K562 (cell line): ENCODE data around the gene CADPS2. TPM values are rescaled to one million over a fixed set of nuclear protein-coding genes. Genes with fewer than 3 reads are reported as not detected.

Experiments
- ATAC-seq: fragments of 200-7000 bp; cut with Tn5 transposase; 3 replicates; pipeline ENCODE4 v1.9.1; 2020; ENCODE audit warnings: moderate library complexity
- BruUV-seq: library from RNA; stranded (reverse); fragments of 400-500 nt; replicated peaks from 2 replicates; lab custom pipeline; 2021; lab: Mats Ljungman, UMichigan
- CTCF ChIA-PET: fragments of 300-600 bp; formaldehyde crosslinking; extraction: SDS; loops from one replicate; lab custom pipeline; 2021; ENCODE audit warnings: low intra/inter-chr PET ratio; lab: Yijun Ruan, JAX
- POLR2A ChIA-PET: fragments of 300-600, 350-650 bp; sonication (Branson Sonifier 250); formaldehyde crosslinking; extraction: SDS; loops from one replicate; lab custom pipeline; 2021; ENCODE audit warnings: antibody characterized with exemption, inconsistent platforms; lab: Yijun Ruan, JAX
- DNase-seq, 4 experiments: peaks; one replicate each; pipeline versions ENCODE4 v3.0.0 to v3.0.0-alpha.2; 2011 to 2018; ENCODE audit warnings: low spot score in 3 of 4, mixed read lengths in 3 of 4; ENCODE audit errors: extremely low read depth in 1 of 4
- FAIRE-seq: peaks from 2 replicates; lab custom pipeline; 2011; peaks lifted over from hg19 to GRCh38; lab: Jason Lieb, UNC
- H2AFZ ChIP-seq: 2 replicates; pipeline ENCODE4 v1.6.0; 2011; ENCODE audit warnings: low read depth, low read length, control low read depth, inconsistent platforms
- H3K27ac ChIP-seq: fragments of 200-600 bp; 3 replicates; pipeline ENCODE4 v1.8.0; 2011; ENCODE audit warnings: low read depth, mild to moderate bottlenecking, control low read depth, inconsistent platforms, low read length, moderate library complexity, mixed read lengths; ENCODE audit errors: extremely low read depth
- H3K27me3 ChIP-seq, 2 experiments: fragments of 300-600 bp in 1 of 2; 2 replicates in 1 of 2; 3 replicates in 1 of 2; pipeline versions ENCODE4 v1.6.0 to v1.8.0; 2011; ENCODE audit warnings: inconsistent platforms in 2 of 2, low read length in 2 of 2, mild to moderate bottlenecking in 1 of 2, mixed read lengths in 1 of 2, moderate library complexity in 1 of 2; ENCODE audit not compliant: control insufficient read depth in 2 of 2, insufficient read depth in 2 of 2
- H3K36me3 ChIP-seq: fragments of 300-600 bp; 3 replicates; pipeline ENCODE4 v1.8.0; 2011; ENCODE audit warnings: mild to moderate bottlenecking, low read length, inconsistent platforms; ENCODE audit not compliant: control insufficient read depth, insufficient read depth
- H3K4me1 ChIP-seq, 2 experiments: fragments of 200-600 bp in 1 of 2; replicated peaks in 1 of 2; 2 replicates in 1 of 2; 3 replicates in 1 of 2; pipeline versions ENCODE4 v1.5.1 to v1.8.0; 2011; ENCODE audit warnings: inconsistent platforms in 2 of 2, low read length in 2 of 2, mild to moderate bottlenecking in 1 of 2, mixed read lengths in 1 of 2, moderate library complexity in 1 of 2; ENCODE audit not compliant: control insufficient read depth in 2 of 2, insufficient read depth in 2 of 2
- H3K4me2 ChIP-seq: 2 replicates; pipeline ENCODE4 v1.6.1; 2011; ENCODE audit warnings: low read length, control low read depth, inconsistent platforms, mixed read lengths; ENCODE audit not compliant: insufficient read depth
- H3K4me3 ChIP-seq: fragments of 200-600 bp; sonication (generic), shearing (Covaris generic); 2 replicates; pipeline ENCODE4 v1.5.1; 2016; ENCODE audit warnings: control low read depth, inconsistent platforms
- H3K79me2 ChIP-seq: fragments of 200-600 bp; 3 replicates; pipeline ENCODE4 v1.8.0; 2011; ENCODE audit warnings: low read length, inconsistent platforms; ENCODE audit not compliant: control insufficient read depth, insufficient read depth
- H3K9ac ChIP-seq, 2 experiments: 2 replicates each; pipeline versions ENCODE4 v1.6.0 to v1.6.1; 2011; ENCODE audit warnings: low read depth in 2 of 2, low read length in 2 of 2, control low read depth in 1 of 2, inconsistent platforms in 1 of 2, mild to moderate bottlenecking in 1 of 2, mixed read lengths in 1 of 2; ENCODE audit not compliant: insufficient read depth in 1 of 2
- H3K9me1 ChIP-seq: one replicate; pipeline ENCODE4 v1.6.0; 2011; ENCODE audit warnings: inconsistent platforms, mild to moderate bottlenecking, low read length, moderate library complexity; ENCODE audit not compliant: control insufficient read depth, insufficient read depth
- H3K9me3 ChIP-seq: replicated peaks from 2 replicates; pipeline ENCODE4 v1.5.1; 2011; ENCODE audit warnings: low read depth, low read length, inconsistent platforms; ENCODE audit not compliant: control insufficient read depth, insufficient read depth
- H4K20me1 ChIP-seq: replicated peaks from 2 replicates; pipeline ENCODE4 v1.6.1; 2011; ENCODE audit warnings: low read length, inconsistent platforms, mixed read lengths; ENCODE audit not compliant: control insufficient read depth, insufficient read depth
- BRF1 ChIP-seq: IDR thresholded peaks from 3 replicates; pipeline ENCODE4 v1.6.1; 2011; ENCODE audit warnings: borderline replicate concordance, mild to moderate bottlenecking; ENCODE audit not compliant: insufficient read length; ENCODE audit errors: extremely low read depth
- CBX1 ChIP-seq: sonication (generic); IDR thresholded peaks from 2 replicates; pipeline ENCODE4 v1.6.1; 2016; ENCODE audit warnings: antibody characterized with exemption, low read depth, mild to moderate bottlenecking
- CC2D1A ChIP-seq: fragments of 450-650 bp; IDR thresholded peaks from 2 replicates; pipeline ENCODE4 v1.6.1; 2017; ENCODE audit warnings: mild to moderate bottlenecking
- FOXJ2 ChIP-seq: fragments of 200-800 bp; sonication (Bioruptor generic); IDR thresholded peaks from 2 replicates; pipeline ENCODE4 v1.6.1; 2016; ENCODE audit warnings: missing genetic modification characterization, missing compliant biosample characterization
- ZNF133 ChIP-seq: fragments of 250-450 bp; sonication (Bioruptor Pico); IDR thresholded peaks from 2 replicates; pipeline ENCODE4 v1.4.0; 2020; ENCODE audit warnings: mild to moderate bottlenecking
- WGBS: fragments of 100-300 bp; shearing (Covaris generic); methylation state at CpG from one replicate; pipeline ENCODE4 v1.1.6; 2016; ENCODE audit warnings: low coverage, mixed read lengths; ENCODE audit not compliant: insufficient coverage; ENCODE audit errors: missing lambda C conversion rate; 5-methylcytosine and 5-hydroxymethylcytosine counted together
- in situ Hi-C: fragments of 300-500 bp; cut with MboI; formaldehyde crosslinking; loops from 4 replicates; pipeline ENCODE4 v1.15.0; 2018; ENCODE audit warnings: inconsistent platforms, mixed read lengths
- intact Hi-C: fragments of 100-400 bp; cut with micrococcal nuclease; formaldehyde crosslinking; loops from 2 replicates; pipeline ENCODE4 v1.14.2; 2022
- polyA plus RNA-seq, 8 experiments: library from polyadenylated mRNA; depleted of rRNA in 4 of 8; stranded (reverse) in 5 of 8; unstranded in 3 of 8; fragments of >200 nt; fragmentation: Nextera tagmentation in 2 of 8; fragmentation: Illumina TruSeq in 1 of 8; extraction: Ambion mirVana in 2 of 8; extraction: Trizol in 1 of 8; gene quantifications; 2 replicates each; pipeline versions ENCODE4 v1.2.1 to v1.2.3, GENCODE V29; 2011 to 2014; ENCODE audit warnings: inconsistent platforms in 1 of 8, missing spikeins in 1 of 8
- total RNA-seq, 7 experiments: library from RNA; depleted of rRNA in 6 of 7; stranded (reverse); fragments of >200 nt in 6 of 7; fragmentation: Illumina TruSeq in 2 of 7; extraction: Trizol in 2 of 7; gene quantifications; 2 replicates each; pipeline versions ENCODE4 v1.2.1 to v1.2.3, GENCODE V29; 2011 to 2021; ENCODE audit warnings: low replicate concordance in 1 of 7
- TF ChIP-seq, protein P1 (sequence below): sonication (generic); formaldehyde crosslinking; IDR thresholded peaks from 2 replicates; pipeline ENCODE4 v1.8.1; 2023; ENCODE audit warnings: mild to moderate bottlenecking, missing genetic modification reagents
- TF ChIP-seq, protein P2 (sequence below): fragments of 450-650 bp; formaldehyde crosslinking; IDR thresholded peaks from 2 replicates; pipeline ENCODE4 v1.4.0; 2020; ENCODE audit warnings: mild to moderate bottlenecking, moderate library complexity

The CADPS2 gene
- total and polyA plus RNA-seq, 9 of the 15 experiments (the other 6 are each of a cell fraction or from before 2014, with no cell fraction given): 0.03 to 0.14 (median 0.04) TPM; not detected in 1

DNA sequence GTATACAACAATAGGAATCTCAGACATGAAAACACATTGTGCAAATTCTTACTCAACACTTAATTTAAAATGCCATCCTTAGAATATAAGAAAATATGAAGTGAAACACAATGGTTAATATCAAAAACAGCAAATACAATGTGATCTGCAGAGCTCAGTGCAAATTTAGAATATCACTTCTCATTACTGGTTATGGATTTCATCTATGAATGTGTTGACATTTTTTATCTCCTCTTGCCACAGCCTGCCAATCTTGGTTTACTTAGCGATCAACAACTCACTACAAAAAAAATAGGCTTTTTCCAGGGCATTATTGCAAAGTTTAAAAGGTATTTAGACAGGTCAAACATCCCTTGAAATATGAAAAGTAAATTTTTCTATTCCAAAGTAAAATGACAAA is 158.5 kb downstream of the CADPS2 start:
- Histone ChIP-seq H2AFZ (no peak overlapping the region), H3K9me3 (0 out of 2 replicates have a peak, but pooled peaks cover 3% of the 10 kb centered on the region), H3K9ac (no peak overlapping the region), H3K36me3 (no peaks in the 10 kb centered on the region), H3K4me3 (no peak overlapping the region), H4K20me1 (no peaks in the 10 kb centered on the region), H3K27me3 (no peaks in the 10 kb centered on the region), H3K27ac (no peak overlapping the region), H3K9me1 (no peaks in the 10 kb centered on the region), H3K79me2 (no peaks in the 10 kb centered on the region), H3K4me1 (no peaks in the 10 kb centered on the region), H3K4me2 (no peak overlapping the region)
- FAIRE-seq (no peak), DNase-seq (no peak), ATAC-seq (no peak)
- BruUV-seq: no TSS peak
- CTCF ChIA-PET: no interaction called here
- TF ChIP-seq CBX1 (no peak), ZNF133 (no peak), FOXJ2 (tag) (no peak), CC2D1A (no peak), BRF1 (no peak)
- TF ChIP-seq, protein P1, sequence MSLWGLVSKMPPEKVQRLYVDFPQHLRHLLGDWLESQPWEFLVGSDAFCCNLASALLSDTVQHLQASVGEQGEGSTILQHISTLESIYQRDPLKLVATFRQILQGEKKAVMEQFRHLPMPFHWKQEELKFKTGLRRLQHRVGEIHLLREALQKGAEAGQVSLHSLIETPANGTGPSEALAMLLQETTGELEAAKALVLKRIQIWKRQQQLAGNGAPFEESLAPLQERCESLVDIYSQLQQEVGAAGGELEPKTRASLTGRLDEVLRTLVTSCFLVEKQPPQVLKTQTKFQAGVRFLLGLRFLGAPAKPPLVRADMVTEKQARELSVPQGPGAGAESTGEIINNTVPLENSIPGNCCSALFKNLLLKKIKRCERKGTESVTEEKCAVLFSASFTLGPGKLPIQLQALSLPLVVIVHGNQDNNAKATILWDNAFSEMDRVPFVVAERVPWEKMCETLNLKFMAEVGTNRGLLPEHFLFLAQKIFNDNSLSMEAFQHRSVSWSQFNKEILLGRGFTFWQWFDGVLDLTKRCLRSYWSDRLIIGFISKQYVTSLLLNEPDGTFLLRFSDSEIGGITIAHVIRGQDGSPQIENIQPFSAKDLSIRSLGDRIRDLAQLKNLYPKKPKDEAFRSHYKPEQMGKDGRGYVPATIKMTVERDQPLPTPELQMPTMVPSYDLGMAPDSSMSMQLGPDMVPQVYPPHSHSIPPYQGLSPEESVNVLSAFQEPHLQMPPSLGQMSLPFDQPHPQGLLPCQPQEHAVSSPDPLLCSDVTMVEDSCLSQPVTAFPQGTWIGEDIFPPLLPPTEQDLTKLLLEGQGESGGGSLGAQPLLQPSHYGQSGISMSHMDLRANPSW (CRISPR knock-in tag): no peak
- TF ChIP-seq, protein P2, sequence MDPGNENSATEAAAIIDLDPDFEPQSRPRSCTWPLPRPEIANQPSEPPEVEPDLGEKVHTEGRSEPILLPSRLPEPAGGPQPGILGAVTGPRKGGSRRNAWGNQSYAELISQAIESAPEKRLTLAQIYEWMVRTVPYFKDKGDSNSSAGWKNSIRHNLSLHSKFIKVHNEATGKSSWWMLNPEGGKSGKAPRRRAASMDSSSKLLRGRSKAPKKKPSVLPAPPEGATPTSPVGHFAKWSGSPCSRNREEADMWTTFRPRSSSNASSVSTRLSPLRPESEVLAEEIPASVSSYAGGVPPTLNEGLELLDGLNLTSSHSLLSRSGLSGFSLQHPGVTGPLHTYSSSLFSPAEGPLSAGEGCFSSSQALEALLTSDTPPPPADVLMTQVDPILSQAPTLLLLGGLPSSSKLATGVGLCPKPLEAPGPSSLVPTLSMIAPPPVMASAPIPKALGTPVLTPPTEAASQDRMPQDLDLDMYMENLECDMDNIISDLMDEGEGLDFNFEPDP (CRISPR knock-in tag): no peak
- in situ Hi-C loops (no loop called here), intact Hi-C loops (no loop called here)
- WGBS: 0% methylated on average over 1 of the region's 1 CpG
- POLR2A ChIA-PET: no interaction called here
